Esophagus squamous epithelium (tissue), 5 donors: ENCODE measurements around the gene C1orf94. TPM values are rescaled to one million over a fixed set of nuclear protein-coding genes. Genes with fewer than 3 reads are reported as not detected.

Experiments
- DNase-seq: peaks from one replicate; lab custom pipeline; 2025; lab: John Stamatoyannopoulos, UW
- H3K27ac ChIP-seq, 4 donors: fragments of 200-600 bp; sonication (generic); one replicate each; pipeline ENCODE4 v1.5.1; 2016 to 2019; ENCODE audit warnings: mild to moderate bottlenecking in 1 of 4
- H3K27me3 ChIP-seq, 4 donors: fragments of 200-600 bp; sonication (generic); 1 replicate in 3 of 4; 2 replicates in 1 of 4; pipeline versions ENCODE4 v1.5.1 to v1.6.0; 2017 to 2021; ENCODE audit warnings: antibody characterized with exemption in 1 of 4
- H3K36me3 ChIP-seq, 3 donors: fragments of 200-600 bp; sonication (generic); one replicate each; pipeline ENCODE4 v1.5.1; 2016 to 2019
- H3K4me1 ChIP-seq, 3 donors: fragments of 200-600 bp; sonication (generic); one replicate each; pipeline ENCODE4 v1.5.1; 2017 to 2019
- H3K4me3 ChIP-seq, 4 donors: fragments of 200-600 bp; sonication (generic); 1 replicate in 3 of 4; 2 replicates in 1 of 4; pipeline ENCODE4 v1.5.1; 2016 to 2019; ENCODE audit warnings: mild to moderate bottlenecking in 2 of 4, moderate library complexity in 1 of 4
- H3K9me3 ChIP-seq, 3 donors: fragments of 200-600 bp; sonication (generic); one replicate each; pipeline ENCODE4 v1.5.1; 2016 to 2019
- CTCF ChIP-seq, 6 experiments: fragments of 450-650 bp in 4 of 6; fragments of 200-600 bp in 2 of 6; sonication (generic) in 2 of 6; IDR thresholded peaks; one replicate each; pipeline ENCODE4 v1.5.1; 2016 to 2019; ENCODE audit warnings: antibody characterized with exemption in 6 of 6, mild to moderate bottlenecking in 4 of 6, moderate library complexity in 4 of 6
- POLR2A ChIP-seq, 4 donors: fragments of 450-650 bp; IDR thresholded peaks; one replicate each; pipeline ENCODE4 v1.6.1; 2017; ENCODE audit warnings: antibody characterized with exemption in 4 of 4, mild to moderate bottlenecking in 4 of 4, moderate library complexity in 3 of 4
- WGBS, 2 donors: methylation state at CpG; one replicate each; pipeline ENCODE4 v1.1.5; 2018; 5-methylcytosine and 5-hydroxymethylcytosine counted together
- intact Hi-C: fragments of 100-400 bp; cut with DNase I; formaldehyde crosslinking; loops from one replicate; pipeline ENCODE4 v1.15.0; 2022
- total RNA-seq, 4 donors: library from RNA; depleted of rRNA; stranded (reverse); fragments of >200 nt; gene quantifications; one replicate each; pipeline ENCODE4 v1.1.0, GENCODE V29; 2016
- donor health status: DM: yes; HTN: yes; CAD: no.

The C1orf94 gene
- total RNA-seq, 4 donors from 2014 or later = not detected

GRCh38 chr1:34265396-34265795 is 88.7 kb downstream of the C1orf94 start:
- H3K27me3 ChIP-seq = peaks cover 0 to 49% (median 0%) of the 10 kb centered on the region in 4 donors

GRCh38 chr1:34266127-34266951 is 89.6 kb downstream of the C1orf94 start:
- Histone ChIP-seq H3K4me1 (no peaks in the 10 kb centered on the region), H3K27ac (no peak overlapping the region), H3K36me3 (no peaks in the 10 kb centered on the region), H3K4me3 (no peak overlapping the region), H3K9me3 (no peaks in the 10 kb centered on the region), H3K27me3 (peaks cover 0 to 51% (median 0%) of the 10 kb centered on the region in 4 donors)
- no peak for DNase-seq
- intact Hi-C loops = no loop called here
- TF ChIP-seq CTCF (IDR thresholded peaks at IDR 0.05) = no peak
- TF ChIP-seq POLR2A (IDR thresholded peaks at IDR 0.05) = no peak
- 14 to 17% methylated on average over 9 to 10 of the region's 16 CpGs for WGBS, 2 donors

More at GRCh38 chr1:34265396-34265795, 88.7 kb downstream of the C1orf94 start:
- Histone ChIP-seq H3K36me3 (no peaks in the 10 kb centered on the region), H3K4me1 (no peaks in the 10 kb centered on the region), H3K27ac (no peak overlapping the region), H3K9me3 (no peaks in the 10 kb centered on the region), H3K4me3 (no peak overlapping the region)
- TF ChIP-seq CTCF (IDR thresholded peaks at IDR 0.05) (no peak), POLR2A (IDR thresholded peaks at IDR 0.05) (no peak)
- intact Hi-C loops = no loop called here
- no peak for DNase-seq
- WGBS, 2 donors = 65 to 69% methylated on average over 3 of the region's 3 CpGs

GRCh38 chr1:34267326-34267725 is 90.6 kb downstream of the C1orf94 start:
- intact Hi-C loops = no loop called here
- no peak overlapping the region for H3K27ac ChIP-seq
- 67 to 76% methylated on average over 5 of the region's 5 CpGs for WGBS, 2 donors
- H3K27me3 ChIP-seq = peaks cover 0 to 56% (median 0%) of the 10 kb centered on the region in 4 donors
- H3K9me3 ChIP-seq = no peaks in the 10 kb centered on the region
- no peak overlapping the region for H3K4me3 ChIP-seq
- DNase-seq = no peak
- H3K36me3 ChIP-seq = no peaks in the 10 kb centered on the region
- no peak for TF ChIP-seq CTCF (IDR thresholded peaks at IDR 0.05)
- no peaks in the 10 kb centered on the region for H3K4me1 ChIP-seq

GRCh38 chr1:34268311-34268954 is 91.7 kb downstream of the C1orf94 start:
- peaks cover 0 to 49% (median 0%) of the 10 kb centered on the region in 4 donors for H3K27me3 ChIP-seq
- H3K36me3 ChIP-seq = no peaks in the 10 kb centered on the region
- 13 to 40% methylated on average over 4 of the region's 5 CpGs for WGBS, 2 donors
- H3K4me1 ChIP-seq = no peaks in the 10 kb centered on the region
- TF ChIP-seq POLR2A (IDR thresholded peaks at IDR 0.05) = no peak
- no peak overlapping the region for H3K4me3 ChIP-seq
- intact Hi-C loops = no loop called here
- no peaks in the 10 kb centered on the region for H3K9me3 ChIP-seq
- no peak for DNase-seq
- no peak overlapping the region for H3K27ac ChIP-seq

Other genes with a start within 250 kb of the C1orf94 start
- gene CSMD2, start 11.7 kb upstream of the C1orf94 start, total RNA-seq = under 1 TPM in 2 of 4 donors, not detected in 2; under 0.01 to 0.13 TPM